T47D (cell line): ENCODE data around the gene MEP1B.

Experiments used
- DNase-seq, 2 experiments: peaks; one replicate each; pipeline versions ENCODE4 v3.0.0 to v3.0.0-alpha.2; 2011 to 2012; ENCODE audit warnings: low read depth in 1 of 2, low spot score in 1 of 2
- JUND ChIP-seq: IDR thresholded peaks from 2 replicates; pipeline ENCODE4 v1.6.1; 2012; ENCODE audit warnings: low read depth
- in situ Hi-C: cut with HindIII; loops from 2 replicates; pipeline ENCODE4 v1.10.0; 2016; ENCODE audit warnings: low sequenced_read_pairs, low pct_unique_long_range_greater_than_20kb

MEP1B gene

DNA sequence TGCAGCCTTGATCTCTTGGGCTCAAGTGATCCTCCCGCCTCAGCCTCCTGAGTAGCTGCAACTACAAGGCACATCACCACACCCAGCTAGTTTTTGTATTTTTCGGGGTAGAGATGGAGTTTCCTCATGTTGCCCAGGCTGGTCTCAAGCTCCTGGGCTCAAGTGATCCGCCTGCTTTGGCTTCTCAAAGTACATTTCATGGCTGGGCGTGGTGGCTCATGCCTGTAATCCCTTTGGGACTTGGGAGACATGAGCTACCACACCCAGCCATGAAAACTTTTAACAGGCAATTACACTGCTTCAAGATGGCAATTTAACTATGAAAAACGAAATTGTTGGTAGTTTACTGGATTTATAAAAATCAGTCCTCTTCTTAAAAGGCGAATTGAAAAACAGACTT is 69.7 kb downstream of the MEP1B start:
- DNase-seq = no peak
- in situ Hi-C loops = no loop called here
- no peak for TF ChIP-seq JUND

DNA sequence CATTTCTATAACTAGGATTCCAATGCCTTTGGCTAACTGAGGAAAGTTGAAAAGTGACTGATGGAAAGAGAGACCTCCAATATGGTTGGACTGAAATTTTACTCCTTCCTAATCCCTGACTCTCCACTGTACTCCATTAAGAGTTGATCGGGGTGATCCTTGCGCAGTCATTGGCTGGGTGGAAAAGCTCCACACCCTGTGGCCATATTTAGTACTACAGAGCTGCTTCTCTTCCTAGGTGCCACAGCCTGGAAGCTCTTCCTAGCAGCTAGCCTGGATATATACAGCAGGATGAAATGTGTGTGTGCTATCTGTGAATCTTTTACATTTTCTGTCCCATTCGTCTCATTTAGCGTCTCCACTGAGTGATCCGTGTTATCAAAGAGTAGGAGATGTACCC is 71.2 kb downstream of the MEP1B start:
- TF ChIP-seq JUND = no peak
- in situ Hi-C loops = no loop called here
- no peak for DNase-seq

DNA sequence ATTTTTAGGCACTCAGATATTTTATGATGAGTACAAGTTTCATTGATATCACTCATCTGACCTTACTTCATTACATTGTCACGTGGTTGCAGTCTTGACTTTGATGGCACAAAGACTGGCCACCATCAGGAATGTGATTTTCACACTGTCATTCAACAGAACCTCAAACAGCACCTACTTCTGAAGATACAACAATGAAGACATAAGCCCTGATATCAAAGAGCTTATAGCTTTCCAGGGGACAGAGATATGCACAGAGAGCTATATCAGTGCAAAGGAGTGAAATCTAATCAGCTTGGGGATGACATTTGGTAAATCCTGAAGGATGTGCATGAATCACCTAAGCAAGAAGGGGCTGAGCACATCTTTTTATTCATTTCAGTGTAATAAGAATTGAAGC is 72.3 kb downstream of the MEP1B start:
- DNase-seq = no peak
- in situ Hi-C loops = no loop called here
- TF ChIP-seq JUND = no peak

DNA sequence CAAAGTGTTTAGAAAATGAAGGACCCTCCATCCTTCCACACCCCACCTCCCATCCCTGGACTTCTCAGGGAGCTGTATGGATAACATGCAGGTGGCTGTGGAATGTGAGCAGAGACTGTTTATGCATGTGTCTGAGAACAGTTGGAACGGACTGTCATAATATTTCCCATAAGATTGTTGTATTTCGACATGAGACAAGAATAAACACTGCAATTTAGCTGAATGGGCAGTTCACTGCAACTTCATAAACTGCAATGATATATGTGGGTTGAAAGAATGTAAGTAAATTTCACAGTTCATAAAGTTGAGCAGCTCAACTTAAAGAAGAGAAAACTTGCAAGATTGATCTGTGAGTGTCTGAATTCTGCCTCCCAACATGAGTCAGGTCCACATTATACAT is 74.6 kb downstream of the MEP1B start:
- TF ChIP-seq JUND = no peak
- DNase-seq = no peak
- in situ Hi-C loops = no loop called here

DNA sequence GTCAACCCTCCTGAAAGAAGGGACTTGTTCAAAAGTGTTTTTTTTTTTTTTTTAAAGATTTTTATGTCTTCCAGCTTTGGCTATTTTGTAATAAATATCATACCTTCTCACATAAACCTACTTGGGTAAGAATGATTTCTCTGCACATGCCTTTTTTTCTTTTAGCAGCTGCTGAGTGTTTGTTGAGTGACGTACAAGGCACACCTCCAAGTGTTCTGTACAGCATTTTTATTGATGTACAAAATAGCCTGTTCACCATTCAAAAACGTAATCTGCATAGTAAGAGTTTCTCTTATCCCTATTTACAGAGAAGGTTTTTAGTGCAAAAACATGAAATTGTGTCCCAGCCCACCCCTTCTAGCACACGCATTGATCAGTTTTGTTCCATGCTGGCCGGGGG is 77.6 kb downstream of the MEP1B start:
- no peak for TF ChIP-seq JUND
- DNase-seq = no peak
- in situ Hi-C loops = no loop called here
